HG03139 (cell line): ENCODE results near the gene RRP1.
"Not testable (repeated sequence)": the region's sequence is repeated elsewhere in the genome, so short reads cannot be mapped to it uniquely, and the experiment has no call there.

ENCODE experiments used
- ATAC-seq: cut with Tn5 transposase; IDR thresholded peaks from one replicate; pipeline ENCODE4 v1.9.1; 2021; ENCODE audit not compliant: unreplicated experiment

RRP1 gene

DNA sequence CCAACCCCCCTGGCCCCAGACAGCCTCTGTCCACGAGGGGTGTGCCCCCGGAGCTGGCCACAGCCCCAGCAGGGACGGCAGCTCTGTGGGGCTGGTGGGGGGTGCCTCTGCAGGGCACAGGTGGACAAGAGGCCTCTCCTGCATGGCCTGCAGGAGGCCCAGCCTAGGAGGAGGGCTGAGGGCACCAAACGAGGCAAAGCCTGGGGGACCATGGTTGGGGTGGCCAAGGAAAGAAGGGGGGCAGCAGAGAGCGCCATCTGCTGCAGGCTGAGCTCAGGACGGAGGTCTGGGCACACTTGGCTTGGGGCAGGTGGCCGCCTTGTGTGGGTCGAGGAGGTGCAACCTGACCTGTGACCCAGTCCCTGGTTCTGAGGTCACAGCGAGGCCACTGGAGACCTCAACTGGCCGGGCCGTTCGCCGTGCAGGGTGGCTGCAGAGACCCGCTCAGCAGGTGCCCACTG, 27.3 kb downstream of the RRP1 start:
- ATAC-seq, result no peak

DNA sequence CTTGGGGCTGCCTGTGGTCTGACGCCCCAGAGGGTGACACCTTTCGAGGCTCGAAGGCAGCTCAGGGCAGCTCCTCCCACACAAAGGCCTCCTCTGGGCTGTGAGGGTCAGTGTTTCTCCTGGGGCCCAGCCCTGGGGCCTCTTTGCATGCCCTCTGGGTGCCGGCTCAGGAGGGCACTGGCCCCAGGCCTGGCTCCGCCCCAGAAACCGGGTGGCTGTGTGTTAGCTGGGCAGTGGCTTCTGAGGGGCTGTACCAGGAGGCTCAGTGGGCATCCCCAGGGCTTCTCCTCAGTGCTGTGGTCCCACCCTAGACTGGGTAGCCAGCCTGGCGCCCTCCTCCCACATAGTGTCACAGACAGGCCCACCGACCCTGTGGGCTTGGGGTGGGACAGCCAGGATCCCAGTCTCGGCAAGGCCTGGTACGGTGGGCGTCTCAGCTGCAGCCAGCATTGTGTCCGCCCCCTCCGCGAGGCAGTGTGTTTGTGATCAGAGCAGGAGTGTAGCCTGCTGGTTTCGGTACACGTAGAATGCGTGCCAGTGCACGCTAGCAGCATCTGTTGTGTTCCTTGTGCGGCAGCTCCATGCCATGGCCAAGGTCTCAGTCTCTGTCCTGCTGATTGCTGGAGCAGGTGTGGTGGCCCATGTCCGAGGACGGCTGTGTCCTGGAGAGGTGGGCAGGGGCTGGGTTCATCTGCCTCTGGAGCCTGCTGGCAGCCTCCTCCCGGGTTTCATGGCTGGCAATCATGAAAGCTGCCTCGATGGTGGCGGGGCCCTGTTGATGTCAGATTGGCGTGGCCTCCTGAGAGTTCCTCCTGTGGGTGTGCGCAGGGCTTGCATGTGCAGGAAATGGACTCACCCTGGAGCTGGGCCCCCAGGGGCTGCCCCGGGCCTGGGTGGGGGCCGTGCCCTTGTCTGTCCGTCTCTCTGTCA, 28.0 kb downstream of the RRP1 start:
- ATAC-seq, result no peak

DNA sequence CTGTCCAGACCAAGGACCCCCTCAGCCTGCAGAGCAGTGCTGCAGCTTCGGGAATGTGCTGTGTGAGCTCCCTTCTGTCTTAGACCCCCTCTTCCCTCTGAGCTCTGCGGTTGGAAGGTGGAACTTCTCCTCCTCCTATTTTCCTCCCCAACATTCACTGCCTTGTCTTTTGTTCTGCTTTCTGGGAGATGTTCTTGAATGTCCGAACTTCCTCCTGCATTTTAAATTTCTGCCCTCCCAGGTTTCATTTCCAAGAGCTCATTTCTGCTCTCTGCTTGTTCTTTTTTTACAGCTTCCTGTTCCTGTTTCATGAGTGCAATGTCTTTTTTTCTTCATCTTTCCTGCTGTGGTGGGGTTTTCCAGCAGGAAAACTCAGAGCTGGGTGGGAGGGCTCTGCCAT, 29.3 kb downstream of the RRP1 start:
- ATAC-seq, result no peak

DNA sequence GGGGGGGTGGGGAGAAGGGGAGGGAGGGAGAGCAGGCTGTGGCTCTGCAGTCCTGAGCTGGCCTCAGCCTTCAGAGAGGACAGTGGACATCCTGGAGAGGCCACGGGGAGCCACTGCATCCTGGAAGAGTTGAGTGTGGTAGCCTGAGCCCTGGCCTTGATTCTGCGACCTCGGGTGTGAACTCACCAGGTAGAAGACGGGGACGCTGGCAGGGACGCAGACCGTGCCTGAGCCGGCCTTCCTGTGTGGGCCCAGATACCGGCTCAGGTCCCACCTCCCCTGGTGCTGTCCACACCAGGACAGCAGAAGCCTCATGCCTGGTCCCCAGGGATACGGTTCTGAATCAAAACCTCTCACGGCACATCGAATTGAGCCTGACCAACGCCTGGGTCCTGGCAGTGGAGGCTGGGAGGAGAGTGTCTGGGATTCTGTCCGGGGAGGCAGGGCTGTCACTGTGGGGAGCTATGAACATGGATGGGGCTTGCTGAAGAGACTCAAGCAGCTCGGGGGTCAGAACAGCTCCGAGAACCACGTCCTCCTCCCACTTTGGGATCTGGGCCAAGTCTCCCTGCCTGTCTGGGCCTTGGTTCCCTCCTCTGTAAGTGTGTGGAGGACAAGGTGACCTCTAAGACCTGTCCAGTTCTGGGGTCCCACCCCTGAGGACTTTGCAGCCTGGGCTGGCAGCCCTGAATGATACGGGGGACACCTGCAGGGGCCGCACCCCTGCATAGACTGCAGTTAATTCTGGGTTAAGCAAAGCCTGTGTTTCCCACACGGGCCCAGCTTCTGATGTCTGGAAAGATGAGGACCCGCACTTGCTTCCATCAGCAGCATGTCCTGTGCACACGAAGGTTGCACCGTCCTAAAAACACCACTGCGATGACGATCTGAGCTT, 30.4 kb downstream of the RRP1 start:
- ATAC-seq, result no peak

DNA sequence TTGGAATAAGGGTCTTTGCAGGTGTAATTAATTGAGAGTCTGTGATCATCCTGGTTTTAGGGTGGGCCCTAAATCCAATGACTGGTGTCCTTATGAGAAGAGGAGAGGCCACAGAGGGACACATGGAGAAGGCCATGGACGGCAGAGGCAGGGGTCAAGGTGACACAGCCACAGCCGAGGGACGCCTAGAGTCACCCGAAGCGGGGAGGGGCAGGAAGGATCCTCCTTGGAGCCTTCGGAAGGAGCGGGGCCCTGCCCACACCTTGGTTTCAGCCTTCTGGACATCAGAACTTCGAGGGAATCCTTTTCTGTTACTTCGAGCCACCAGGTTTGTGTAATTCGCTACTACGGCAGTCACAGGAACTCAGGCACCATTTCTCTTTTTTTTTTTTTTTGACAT, 31.1 kb downstream of the RRP1 start:
- no peak for ATAC-seq

DNA sequence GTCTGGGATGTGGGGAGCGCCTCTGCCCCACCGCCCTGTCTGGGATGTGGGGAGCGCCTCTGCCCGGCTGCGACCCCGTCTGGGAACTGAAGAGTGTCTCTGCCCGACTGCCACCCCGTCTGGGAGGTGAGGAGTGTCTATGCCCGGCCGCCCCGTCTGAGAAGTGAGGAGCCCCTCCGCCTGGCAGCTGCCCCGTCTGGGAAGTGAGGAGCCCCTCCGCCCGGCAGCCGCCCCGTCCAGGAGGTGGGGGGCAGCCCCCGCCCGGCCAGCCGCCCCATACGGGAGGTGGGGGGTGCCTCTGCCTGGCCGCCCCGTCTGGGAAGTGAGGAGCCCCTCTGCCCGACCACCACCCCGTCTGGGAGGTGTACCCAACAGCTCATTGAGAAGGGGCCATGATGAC, 32.8 kb downstream of the RRP1 start:
- not testable (repeated sequence) for ATAC-seq

DNA sequence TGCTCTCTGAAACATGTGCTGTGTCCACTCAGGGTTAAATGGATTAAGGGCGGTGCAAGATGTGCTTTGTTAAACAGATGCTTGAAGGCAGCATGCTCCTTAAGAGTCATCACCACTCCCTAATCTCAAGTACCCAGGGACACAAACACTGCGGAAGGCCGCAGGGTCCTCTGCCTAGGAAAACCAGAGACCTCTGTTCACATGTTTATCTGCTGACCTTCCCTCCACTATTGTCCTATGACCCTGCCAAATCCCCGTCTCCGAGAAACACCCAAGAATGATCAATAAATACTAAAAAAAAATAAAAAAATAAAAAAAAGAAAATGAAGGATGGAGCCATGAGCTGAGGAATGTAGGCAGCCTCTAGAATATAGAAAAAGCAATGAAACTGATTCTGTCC, 33.4 kb downstream of the RRP1 start:
- not testable (repeated sequence) for ATAC-seq

DNA sequence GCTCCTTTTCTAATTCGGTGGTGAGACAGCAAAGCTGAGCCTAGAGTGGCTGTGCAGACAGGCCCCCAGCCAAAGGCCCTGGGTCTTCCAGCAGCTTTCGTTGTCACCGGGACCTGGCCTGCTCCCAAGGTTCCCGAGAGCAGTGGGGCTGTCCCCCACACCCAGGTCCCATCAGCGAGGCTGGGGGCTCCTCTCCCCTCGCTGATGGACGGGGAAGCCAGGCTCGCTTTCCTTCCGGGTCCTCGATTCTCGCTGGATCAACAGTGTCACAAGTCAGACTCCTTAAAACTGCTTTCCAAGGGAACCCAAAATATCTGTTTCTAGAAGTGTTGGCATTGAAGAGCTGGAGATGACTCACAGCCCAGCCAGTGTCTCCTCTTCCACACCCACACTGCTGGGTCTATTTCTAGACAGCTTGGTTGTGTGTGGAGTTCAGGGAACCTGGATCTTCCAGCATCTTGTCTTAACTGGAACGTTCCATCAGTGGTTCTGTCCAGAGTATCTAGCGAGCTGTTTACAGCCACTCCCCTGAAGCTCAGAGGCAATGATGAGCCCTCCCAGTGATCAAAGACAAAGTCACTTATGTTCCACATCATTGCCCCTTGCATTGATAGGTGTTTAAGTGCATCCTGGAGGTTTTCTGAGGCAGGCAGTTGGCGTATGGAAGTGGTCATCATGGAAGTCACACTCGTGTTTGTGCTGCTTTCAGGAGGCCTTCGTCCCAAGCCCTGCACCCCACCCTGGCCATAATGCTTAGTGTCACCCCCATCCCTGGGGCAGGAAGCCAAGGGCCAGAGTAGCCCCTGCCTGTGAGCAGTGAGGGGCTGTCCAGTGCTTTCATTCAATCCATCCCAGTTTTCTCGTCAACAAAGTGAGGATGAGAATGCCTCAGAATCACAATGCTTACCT, 35.2 kb downstream of the RRP1 start:
- no peak for ATAC-seq

DNA sequence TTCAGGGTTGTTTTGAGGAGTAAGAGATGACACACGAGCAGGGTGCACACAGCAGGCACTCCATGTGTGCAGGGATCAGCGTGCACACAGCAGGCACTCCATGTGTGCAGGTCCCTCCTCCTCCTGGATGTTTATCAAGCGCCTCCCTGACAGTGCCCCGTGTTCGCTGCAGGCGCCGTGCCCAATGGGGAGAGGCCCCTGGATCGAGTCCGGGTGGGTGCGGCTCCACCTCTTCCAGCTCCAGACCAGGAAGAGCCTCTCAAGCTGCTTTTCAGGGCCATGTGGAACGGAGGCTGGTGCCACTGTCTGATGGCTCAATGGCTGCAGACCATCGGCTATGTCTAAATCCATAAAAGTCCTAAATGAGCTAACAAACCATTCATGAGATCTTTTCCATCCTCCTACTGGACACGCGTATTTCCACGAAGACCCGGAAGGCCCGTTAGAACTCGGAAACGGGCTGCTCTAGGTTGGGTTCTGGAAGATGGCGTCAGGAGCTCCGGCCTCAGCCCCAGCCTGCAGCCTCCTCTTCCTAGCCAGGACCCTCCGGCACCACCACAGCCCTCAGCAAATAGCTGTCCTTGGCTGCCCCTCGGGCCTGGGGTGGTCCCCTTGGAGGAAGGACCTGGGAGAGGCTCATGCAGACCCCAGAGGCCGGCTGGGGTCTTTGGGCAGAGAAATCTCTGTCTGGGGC, 36.0 kb downstream of the RRP1 start:
- no peak for ATAC-seq

DNA sequence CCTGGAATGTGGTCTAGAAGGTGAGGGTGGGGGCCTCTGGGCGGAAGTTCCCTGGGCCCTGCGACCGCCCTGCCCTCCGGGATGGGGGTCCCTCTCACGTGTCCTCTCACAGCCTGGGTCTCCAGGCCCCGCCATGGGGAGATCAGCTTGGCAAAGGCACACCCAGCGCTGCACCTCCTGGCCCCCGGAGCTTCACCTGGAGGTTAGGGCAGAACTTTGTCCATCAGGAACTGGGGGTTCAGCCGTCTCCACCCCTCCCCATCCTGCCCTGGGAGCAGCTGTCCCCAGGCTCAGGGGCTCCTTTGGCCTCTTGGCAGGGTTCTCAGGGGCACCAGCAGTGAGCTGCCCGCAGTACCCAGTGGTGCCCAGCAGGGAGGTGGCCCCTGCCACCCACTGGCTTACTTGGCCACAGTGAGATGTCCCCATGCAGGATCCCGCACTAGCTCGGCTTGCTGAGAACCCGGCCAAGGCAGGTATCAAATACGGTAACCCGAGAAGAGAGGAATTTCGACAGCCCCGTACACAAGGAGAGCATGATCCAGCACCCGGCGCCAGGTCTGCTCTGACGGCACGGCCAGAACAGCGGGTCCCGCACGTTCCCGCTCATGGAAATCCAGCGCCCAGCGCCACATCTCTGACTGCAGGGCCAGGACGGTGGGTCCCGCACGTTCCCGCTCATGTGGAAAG, 36.7 kb downstream of the RRP1 start:
- ATAC-seq, result no peak

DNA sequence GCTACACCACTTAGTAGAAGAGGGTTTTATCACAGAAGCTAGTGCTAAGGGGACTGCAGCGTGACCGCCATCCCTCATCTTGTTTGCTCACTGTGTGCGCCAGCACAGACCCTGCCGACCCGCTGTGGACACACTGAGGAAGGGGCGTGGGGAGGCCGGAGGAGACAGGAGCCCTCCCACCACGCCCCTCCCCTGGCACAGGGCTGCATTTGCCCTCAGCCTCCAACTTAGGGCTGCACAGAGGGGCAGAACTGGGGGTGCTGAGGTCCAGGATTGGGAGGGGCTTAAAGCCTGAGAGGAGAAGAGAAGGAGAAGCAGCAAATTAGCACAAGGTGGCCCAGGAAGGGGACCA, 37.2 kb downstream of the RRP1 start:
- ATAC-seq, result no peak

DNA sequence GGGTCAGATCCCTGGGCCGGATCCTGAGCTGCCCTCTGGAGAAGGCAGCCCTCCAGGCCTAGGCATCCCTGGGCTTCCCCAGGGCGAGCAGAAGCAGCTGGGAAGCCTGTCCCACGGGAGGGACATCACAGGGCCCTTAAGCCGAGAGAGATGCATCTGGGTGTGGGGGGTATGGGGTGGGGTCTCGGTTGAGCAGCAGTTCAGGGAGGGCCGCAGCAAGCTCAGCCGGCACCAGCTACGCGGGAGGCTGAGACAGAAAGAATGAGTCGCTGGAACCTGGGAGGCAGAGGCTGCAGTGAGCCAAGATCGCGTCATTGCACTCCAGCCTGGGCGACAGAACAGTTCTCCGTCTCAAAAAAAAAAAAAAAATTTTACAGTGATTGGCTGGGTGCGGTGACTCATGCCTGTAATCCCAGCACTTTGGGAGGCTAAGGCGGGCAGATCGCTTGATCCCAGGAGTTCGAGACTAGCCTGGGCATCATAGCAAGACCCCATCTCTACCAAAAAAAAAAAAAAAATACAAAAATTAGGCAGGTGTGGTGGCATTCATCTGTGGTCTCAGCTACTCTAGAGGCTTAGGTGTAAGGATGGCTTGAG, 37.7 kb downstream of the RRP1 start:
- ATAC-seq, result no peak

DNA sequence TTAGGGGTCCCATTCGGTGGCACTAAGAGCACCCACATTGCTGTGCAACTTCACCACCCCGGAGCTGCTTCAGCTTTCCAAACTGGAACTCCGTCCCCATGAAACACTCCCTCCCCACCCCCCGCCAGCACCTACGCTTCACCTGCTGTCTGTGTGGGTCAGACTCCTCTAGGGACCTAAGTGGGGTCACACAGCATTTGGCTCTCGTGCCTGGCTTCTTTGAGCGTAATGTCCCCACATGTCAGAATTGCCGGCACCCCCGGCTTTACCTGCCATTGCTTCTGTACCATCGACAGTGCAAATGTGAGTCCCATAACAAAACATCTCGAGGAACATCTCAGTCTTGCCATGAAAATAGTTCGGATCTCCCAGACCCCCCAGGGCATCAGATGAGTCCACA, 39.8 kb downstream of the RRP1 start:
- no peak for ATAC-seq

DNA sequence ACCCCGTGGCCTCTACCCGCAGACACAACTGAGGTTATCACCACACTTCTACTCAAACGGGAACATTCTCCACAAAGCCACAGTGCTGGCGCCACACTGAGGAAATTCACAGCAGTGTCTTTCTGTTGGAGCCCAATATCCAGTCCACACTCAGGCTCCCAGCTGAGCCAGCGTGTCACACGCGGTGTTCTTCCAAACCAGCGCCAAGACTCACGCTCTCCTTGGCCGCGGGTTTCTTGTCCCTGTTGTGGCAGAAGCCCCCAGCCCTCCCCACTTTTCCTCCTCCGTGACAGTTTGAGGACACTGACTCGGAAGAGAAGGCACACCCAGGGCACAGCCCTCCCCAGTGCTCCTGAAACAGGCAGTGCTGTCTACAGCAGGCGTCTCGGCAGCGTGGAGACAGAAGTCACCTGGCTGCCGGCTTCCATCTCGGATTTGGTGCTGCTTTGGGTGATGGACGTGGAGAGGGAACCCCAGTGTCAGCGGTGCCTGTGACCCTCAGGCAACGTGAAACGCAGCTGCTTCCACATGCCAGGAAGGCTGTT, 40.3 kb downstream of the RRP1 start:
- no peak for ATAC-seq

DNA sequence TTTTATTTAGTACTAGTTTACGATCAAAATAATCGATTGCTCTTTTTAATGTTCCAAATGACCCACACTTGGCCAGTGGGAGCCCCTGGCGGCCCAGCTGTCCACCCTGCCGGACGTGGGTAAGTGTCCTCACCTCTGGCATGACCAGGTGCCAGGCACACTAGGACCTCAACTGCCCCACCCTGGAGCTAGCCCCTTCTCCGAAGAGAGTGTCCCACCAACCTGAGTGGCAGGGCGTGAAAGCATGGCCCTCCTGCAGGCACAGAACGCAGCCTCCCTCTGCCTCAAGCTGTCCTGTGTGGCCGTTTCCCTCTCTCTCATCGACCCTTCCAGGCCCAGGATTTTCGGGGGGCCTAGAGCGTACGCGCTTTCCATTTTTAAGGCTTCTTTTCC, 42.8 kb downstream of the RRP1 start:
- ATAC-seq, result no peak

DNA sequence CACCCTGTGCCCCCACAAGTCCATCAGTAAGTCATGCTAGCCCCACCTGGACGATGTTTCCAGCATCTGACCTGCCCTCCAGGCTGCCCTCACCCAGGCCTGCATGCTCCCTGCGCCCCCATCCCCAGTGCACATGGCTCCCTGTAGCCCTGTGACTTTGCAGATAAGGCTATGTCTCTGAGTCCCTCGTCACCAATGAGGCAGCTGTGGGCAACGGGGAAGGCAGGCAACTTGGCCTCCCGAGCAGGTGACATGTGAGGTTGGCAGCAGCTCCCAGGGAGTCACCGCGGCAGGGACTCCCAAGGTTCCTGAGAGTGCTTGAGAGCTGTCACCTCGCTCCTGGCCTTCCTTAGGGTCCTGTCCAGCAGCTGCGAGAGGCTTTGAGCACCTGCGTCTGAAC, 43.3 kb downstream of the RRP1 start:
- ATAC-seq, result no peak

DNA sequence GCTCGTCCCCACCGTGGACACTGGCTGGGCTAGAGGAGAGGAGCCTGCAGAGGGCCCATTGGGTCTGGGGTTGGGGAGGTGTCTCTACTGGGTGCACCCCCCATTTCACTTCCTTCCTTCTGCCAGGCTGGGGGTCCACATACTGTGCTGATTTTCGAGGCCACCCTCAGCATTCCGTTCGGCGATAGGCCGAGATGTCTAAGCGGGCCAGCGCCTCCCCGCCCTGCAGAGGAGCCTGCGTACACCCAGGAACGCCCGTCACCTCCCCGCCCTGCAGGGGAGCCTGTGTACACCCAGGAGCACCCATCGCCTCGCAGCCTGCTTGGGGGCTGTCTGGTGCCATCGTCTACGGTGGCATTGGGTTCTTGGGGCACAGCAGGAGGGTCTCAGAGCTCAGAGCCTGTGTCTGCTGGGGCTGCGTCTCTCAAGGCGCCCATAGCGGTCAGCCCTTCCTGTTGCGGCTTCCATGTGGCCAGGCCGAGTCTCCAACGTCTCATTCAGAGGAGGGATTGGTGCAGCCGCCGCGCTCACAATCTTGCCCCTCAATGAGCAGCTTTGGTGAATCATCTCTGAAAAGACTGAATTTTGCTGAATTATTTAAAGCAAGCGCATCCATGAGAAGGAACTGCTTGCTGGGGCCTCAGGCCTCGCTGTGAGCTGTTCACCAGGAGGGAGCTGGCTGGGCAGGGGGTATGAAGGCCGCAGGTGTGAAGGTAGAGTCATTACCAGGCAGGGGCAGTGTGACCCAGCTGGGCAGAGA, 44.9 kb downstream of the RRP1 start:
- ATAC-seq, result no peak

DNA sequence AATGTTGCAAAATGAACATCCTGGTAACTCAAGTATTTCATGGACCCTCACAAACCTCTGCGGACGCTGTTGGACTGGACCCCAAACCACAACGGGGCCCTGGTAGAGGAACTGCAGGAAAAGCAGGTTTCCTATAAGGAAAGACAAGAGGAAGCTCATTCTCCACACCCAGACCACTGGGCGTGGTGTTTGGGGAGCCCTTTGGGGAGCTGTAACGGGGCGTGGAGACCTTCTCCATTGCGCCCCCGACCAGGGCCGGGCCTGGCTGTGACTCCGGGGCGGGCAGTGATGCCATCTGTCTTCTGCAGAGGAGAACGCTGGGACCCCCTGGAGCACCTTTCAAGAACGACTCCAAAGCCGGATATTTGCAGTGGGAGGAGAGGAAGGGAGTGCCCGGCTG, 45.7 kb downstream of the RRP1 start:
- no peak for ATAC-seq
